HEK293 (cell line): ENCODE measurements around the gene NCKAP5.
A peak's percentile ranks its signal among the peaks of the same experiment; 100 is the strongest.

Source experiments
- CTCF ChIA-PET: fragments of 350-600 bp; formaldehyde crosslinking; extraction: SDS; loops from one replicate; lab custom pipeline; 2021; ENCODE audit warnings: antibody characterized with exemption; lab: Yijun Ruan, JAX
- POLR2A ChIA-PET: fragments of 300-600 bp; formaldehyde crosslinking; extraction: SDS; loops from one replicate; lab custom pipeline; 2020; ENCODE audit warnings: antibody characterized with exemption, inconsistent platforms; lab: Yijun Ruan, JAX
- H3K27ac ChIP-seq: fragments of 200-500 bp; sonication (Bioruptor generic); 2 replicates; pipeline ENCODE4 v1.5.1; 2014; ENCODE audit warnings: low read depth, low read length, control low read depth, inconsistent platforms; ENCODE audit errors: extremely low read depth
- H3K36me3 ChIP-seq, 2 experiments: fragments of 200-500 bp in 1 of 2; sonication (Bioruptor generic) in 1 of 2; 1 replicate in 1 of 2; 2 replicates in 1 of 2; pipeline ENCODE4 v1.5.1; 2014 to 2017; ENCODE audit warnings: inconsistent platforms in 2 of 2, low read length in 2 of 2; ENCODE audit not compliant: control insufficient read depth in 2 of 2, insufficient read depth in 1 of 2
- H3K4me1 ChIP-seq: fragments of 200-500 bp; sonication (Bioruptor generic); 2 replicates; pipeline ENCODE4 v1.5.1; 2014; ENCODE audit warnings: mild to moderate bottlenecking, low read length, inconsistent platforms; ENCODE audit not compliant: control insufficient read depth, insufficient read depth
- H3K4me3 ChIP-seq: 2 replicates; pipeline ENCODE4 v1.5.1; 2011; ENCODE audit warnings: low read depth, mild to moderate bottlenecking, control low read depth, low read length, moderate library complexity
- H3K9me3 ChIP-seq: fragments of 200-500 bp; sonication (Bioruptor generic); 2 replicates; pipeline ENCODE4 v1.5.1; 2014; ENCODE audit warnings: low read depth, low read length, inconsistent platforms; ENCODE audit not compliant: control insufficient read depth, insufficient read depth
- FEZF1 ChIP-seq: fragments of 450-650 bp; formaldehyde crosslinking; IDR thresholded peaks from 2 replicates; pipeline ENCODE4 v1.5.1; 2016; ENCODE audit warnings: missing biosample characterization, missing genetic modification characterization
- REST ChIP-seq: fragments of 450-650 bp; formaldehyde crosslinking; IDR thresholded peaks from 2 replicates; pipeline ENCODE4 v1.5.1; 2016; ENCODE audit warnings: missing biosample characterization, missing genetic modification characterization
- SETDB1 ChIP-seq: IDR thresholded peaks from one replicate; pipeline ENCODE4 v1.6.1; 2017; ENCODE audit warnings: mild to moderate bottlenecking, low read length, moderate library complexity, mixed read lengths; ENCODE audit not compliant: insufficient read length
- TCF7L2 ChIP-seq: IDR thresholded peaks from 2 replicates; pipeline ENCODE4 v1.6.1; 2011; ENCODE audit warnings: low read depth, mild to moderate bottlenecking, inconsistent platforms, low read length, moderate library complexity, borderline replicate concordance
- ZFHX2 ChIP-seq: fragments of 450-650 bp; formaldehyde crosslinking; conservative IDR thresholded peaks from 2 replicates; pipeline ENCODE4 v1.5.1; 2016; ENCODE audit warnings: missing biosample characterization, missing genetic modification characterization
- ZFP37 ChIP-seq: fragments of 450-650 bp; formaldehyde crosslinking; IDR thresholded peaks from 2 replicates; pipeline ENCODE4 v1.5.1; 2016; ENCODE audit warnings: missing biosample characterization, missing genetic modification characterization
- ZNF132 ChIP-seq: fragments of 450-650 bp; formaldehyde crosslinking; IDR thresholded peaks from 2 replicates; pipeline ENCODE4 v1.5.1; 2017; ENCODE audit warnings: missing biosample characterization, missing genetic modification characterization, borderline replicate concordance
- ZNF16 ChIP-seq: fragments of 450-650 bp; formaldehyde crosslinking; IDR thresholded peaks from 2 replicates; pipeline ENCODE4 v1.5.1; 2016; ENCODE audit warnings: low read depth, missing biosample characterization, missing genetic modification characterization
- ZNF174 ChIP-seq: fragments of 450-650 bp; formaldehyde crosslinking; IDR thresholded peaks from 2 replicates; pipeline ENCODE4 v1.5.0; 2017; ENCODE audit warnings: missing biosample characterization, mild to moderate bottlenecking, missing genetic modification characterization
- ZNF211 ChIP-seq: fragments of 450-650 bp; formaldehyde crosslinking; IDR thresholded peaks from 2 replicates; pipeline ENCODE4 v1.5.1; 2016; ENCODE audit warnings: low read depth, missing biosample characterization, missing genetic modification characterization
- ZNF311 ChIP-seq: fragments of 450-650 bp; formaldehyde crosslinking; IDR thresholded peaks from 2 replicates; pipeline ENCODE4 v1.5.1; 2017; ENCODE audit warnings: missing biosample characterization, missing genetic modification characterization, borderline replicate concordance
- ZNF335 ChIP-seq: fragments of 450-650 bp; formaldehyde crosslinking; conservative IDR thresholded peaks from 2 replicates; pipeline ENCODE4 v1.5.1; 2016; ENCODE audit warnings: missing biosample characterization, missing genetic modification characterization
- ZNF473 ChIP-seq: fragments of 450-650 bp; formaldehyde crosslinking; IDR thresholded peaks from 2 replicates; pipeline ENCODE4 v1.5.1; 2017; ENCODE audit warnings: missing biosample characterization, missing genetic modification characterization
- ZNF747 ChIP-seq: fragments of 450-650 bp; formaldehyde crosslinking; IDR thresholded peaks from 2 replicates; pipeline ENCODE4 v1.5.1; 2016; ENCODE audit warnings: missing biosample characterization, missing genetic modification characterization
- TF ChIP-seq, protein P1 (sequence below): fragments of 450-650 bp; formaldehyde crosslinking; IDR thresholded peaks from 2 replicates; pipeline ENCODE4 v1.5.1; 2016; ENCODE audit warnings: missing biosample characterization, missing genetic modification characterization, borderline replicate concordance

The NCKAP5 gene

GRCh38 chr2:133109772-133110171, 458.5 kb downstream of the NCKAP5 start:
- no peak for TF ChIP-seq ZFP37 (tag by site-specific recombination)
- Histone ChIP-seq H3K9me3 (no peaks in the 10 kb centered on the region), H3K36me3 (no peaks in the 10 kb centered on the region), H3K4me3 (no peak overlapping the region), H3K4me1 (no peaks in the 10 kb centered on the region), H3K27ac (no peak overlapping the region)
- ChIA-PET POLR2A (no interaction called here), CTCF (no interaction called here)

GRCh38 chr2:133107058-133107815, 461.0 kb downstream of the NCKAP5 start:
- Histone ChIP-seq H3K9me3 (no peaks in the 10 kb centered on the region), H3K27ac (no peak overlapping the region), H3K36me3 (no peaks in the 10 kb centered on the region), H3K4me3 (no peak overlapping the region), H3K4me1 (no peaks in the 10 kb centered on the region)
- POLR2A ChIA-PET: no interaction called here
- CTCF ChIA-PET: no interaction called here
- no peak for TF ChIP-seq SETDB1
- TF ChIP-seq ZNF335: no peak
- TF ChIP-seq REST (tag by site-specific recombination): peak; percentile 33; the same call in 1 of the 2 replicates
- no peak for TF ChIP-seq ZFHX2 (tag by site-specific recombination)
- no peak for TF ChIP-seq TCF7L2
- no peak for TF ChIP-seq ZNF132 (tag by site-specific recombination)

DNA sequence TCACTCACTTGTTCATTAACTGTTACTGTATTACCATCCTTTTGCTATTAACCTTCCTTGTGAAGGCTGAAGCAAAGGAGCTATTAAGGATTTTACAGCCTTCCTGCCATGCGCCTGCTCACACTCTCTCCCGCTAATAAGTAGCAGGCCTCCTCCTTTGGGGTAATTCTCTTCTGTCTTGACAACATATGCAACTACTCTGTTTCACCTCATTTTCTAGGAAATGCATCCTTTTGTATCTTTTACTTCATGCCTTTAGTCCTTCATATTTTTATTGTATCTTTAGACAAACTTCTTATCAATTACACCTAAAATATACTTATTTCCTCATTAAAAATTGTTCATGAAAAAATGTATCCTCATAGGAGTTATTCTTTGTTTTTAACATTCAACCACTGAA, 463.4 kb downstream of the NCKAP5 start:
- ChIA-PET CTCF (no interaction called here), POLR2A (no interaction called here)
- Histone ChIP-seq H3K4me3 (no peak overlapping the region), H3K27ac (no peak overlapping the region), H3K4me1 (no peaks in the 10 kb centered on the region), H3K9me3 (no peaks in the 10 kb centered on the region), H3K36me3 (no peaks in the 10 kb centered on the region)
- TF ChIP-seq ZNF211 (no peak), ZNF747 (tag by site-specific recombination) (no peak), ZNF473 (tag by site-specific recombination) (no peak), ZNF16 (tag by site-specific recombination) (no peak), ZNF174 (tag by site-specific recombination) (no peak), ZNF311 (tag by site-specific recombination) (no peak), FEZF1 (tag by site-specific recombination) (no peak)
- TF ChIP-seq, protein P1, sequence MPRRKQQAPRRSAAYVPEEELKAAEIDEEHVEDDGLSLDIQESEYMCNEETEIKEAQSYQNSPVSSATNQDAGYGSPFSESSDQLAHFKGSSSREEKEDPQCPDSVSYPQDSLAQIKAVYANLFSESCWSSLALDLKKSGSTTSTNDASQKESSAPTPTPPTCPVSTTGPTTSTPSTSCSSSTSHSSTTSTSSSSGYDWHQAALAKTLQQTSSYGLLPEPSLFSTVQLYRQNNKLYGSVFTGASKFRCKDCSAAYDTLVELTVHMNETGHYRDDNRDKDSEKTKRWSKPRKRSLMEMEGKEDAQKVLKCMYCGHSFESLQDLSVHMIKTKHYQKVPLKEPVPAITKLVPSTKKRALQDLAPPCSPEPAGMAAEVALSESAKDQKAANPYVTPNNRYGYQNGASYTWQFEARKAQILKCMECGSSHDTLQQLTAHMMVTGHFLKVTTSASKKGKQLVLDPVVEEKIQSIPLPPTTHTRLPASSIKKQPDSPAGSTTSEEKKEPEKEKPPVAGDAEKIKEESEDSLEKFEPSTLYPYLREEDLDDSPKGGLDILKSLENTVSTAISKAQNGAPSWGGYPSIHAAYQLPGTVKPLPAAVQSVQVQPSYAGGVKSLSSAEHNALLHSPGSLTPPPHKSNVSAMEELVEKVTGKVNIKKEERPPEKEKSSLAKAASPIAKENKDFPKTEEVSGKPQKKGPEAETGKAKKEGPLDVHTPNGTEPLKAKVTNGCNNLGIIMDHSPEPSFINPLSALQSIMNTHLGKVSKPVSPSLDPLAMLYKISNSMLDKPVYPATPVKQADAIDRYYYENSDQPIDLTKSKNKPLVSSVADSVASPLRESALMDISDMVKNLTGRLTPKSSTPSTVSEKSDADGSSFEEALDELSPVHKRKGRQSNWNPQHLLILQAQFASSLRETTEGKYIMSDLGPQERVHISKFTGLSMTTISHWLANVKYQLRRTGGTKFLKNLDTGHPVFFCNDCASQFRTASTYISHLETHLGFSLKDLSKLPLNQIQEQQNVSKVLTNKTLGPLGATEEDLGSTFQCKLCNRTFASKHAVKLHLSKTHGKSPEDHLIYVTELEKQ (tag by site-specific recombination): no peak
